ENCODE measurements around the gene SFXN5. TPM values are rescaled to one million over a fixed set of nuclear protein-coding genes. Genes with fewer than 3 reads are reported as not detected.

Gene SFXN5
- total RNA-seq, 6 experiments from 2014 or later = 10.2 to 17.0 (median 14.7) TPM

DNA sequence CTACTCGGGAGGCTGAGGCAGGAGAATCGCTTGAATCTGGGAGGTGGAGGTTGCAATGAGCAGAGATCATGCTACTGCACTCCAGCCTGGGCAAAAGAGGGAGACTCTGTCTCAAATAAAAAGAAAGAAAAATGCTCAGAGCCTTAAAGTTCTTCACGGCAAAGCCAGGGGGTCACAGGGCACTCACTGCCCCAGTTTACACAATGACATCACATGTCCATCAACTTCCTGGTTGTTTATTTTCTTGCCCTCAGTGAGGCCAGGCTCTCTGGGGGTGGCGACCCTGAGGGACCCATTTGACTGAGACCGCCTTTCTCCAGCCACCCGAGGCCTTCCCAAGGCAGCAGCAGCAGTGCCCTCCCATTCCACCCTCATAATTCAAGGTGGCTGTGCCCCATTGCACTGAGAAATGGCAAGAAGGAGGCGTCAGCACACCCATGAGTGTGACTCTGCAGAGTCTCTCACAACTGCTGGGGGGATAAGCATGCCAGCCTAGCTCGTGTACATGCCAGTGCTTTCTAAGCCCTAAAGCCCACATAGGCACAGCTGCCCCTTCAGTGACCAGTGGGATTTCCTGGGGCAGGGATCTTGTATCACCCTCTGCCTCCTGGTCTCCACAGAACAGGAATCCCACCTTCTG, 50.0 kb downstream of the SFXN5 start:
- Mint-ChIP-seq H3K36me3 (ENCODE audit: low read depth) (peaks cover 12% of the 10 kb centered on the region; the same call in 1 of the 2 replicates), H3K27ac (peak overlapping the region; percentile 81), H3K27me3 (ENCODE audit: insufficient read depth) (no peaks in the 10 kb centered on the region), H3K4me3 (peak overlapping the region; percentile 41; the same call in 1 of the 2 replicates), H3K4me1 (ENCODE audit: low read depth) (peaks cover 33% of the 10 kb centered on the region), H3K9me3 (no peaks in the 10 kb centered on the region)
- TF ChIP-seq, protein P1, sequence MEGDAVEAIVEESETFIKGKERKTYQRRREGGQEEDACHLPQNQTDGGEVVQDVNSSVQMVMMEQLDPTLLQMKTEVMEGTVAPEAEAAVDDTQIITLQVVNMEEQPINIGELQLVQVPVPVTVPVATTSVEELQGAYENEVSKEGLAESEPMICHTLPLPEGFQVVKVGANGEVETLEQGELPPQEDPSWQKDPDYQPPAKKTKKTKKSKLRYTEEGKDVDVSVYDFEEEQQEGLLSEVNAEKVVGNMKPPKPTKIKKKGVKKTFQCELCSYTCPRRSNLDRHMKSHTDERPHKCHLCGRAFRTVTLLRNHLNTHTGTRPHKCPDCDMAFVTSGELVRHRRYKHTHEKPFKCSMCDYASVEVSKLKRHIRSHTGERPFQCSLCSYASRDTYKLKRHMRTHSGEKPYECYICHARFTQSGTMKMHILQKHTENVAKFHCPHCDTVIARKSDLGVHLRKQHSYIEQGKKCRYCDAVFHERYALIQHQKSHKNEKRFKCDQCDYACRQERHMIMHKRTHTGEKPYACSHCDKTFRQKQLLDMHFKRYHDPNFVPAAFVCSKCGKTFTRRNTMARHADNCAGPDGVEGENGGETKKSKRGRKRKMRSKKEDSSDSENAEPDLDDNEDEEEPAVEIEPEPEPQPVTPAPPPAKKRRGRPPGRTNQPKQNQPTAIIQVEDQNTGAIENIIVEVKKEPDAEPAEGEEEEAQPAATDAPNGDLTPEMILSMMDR (IDR thresholded peaks at IDR 0.05) = no peak
- DNase-seq = no peak

DNA sequence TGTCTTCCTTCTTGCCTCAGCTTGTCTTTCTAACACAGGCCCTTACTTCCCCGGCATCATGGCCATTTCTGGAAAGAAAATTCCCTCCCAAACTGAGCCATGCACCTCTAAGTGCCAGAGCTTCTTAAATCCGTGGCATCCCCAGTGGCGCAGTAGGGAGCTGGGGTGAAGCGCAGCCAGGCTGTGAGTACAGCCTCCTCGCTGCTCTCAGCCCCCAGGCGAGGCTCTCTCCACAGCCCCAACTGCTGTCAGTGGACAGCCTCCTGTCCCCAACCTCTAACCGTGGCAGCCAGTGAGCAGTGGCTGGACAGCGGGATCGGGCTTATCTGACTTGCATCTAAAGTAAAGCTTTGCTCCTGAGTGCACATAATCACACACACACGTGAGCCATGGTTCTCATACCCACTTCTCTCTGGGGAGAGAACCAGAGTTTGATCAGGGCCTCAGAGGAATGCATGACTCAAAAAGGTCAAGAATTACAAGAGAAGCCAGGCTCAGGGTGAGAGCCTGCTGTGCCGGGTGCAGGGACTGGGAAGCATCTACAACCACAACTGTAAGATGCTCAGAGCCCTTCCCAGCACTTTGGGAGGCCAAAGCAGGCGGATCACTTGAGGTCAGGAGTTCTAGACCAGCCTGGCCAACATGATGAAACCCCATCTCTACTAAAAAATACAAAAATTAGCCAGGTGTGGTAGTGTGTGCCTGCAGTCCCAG, 50.7 kb downstream of the SFXN5 start:
- TF ChIP-seq, protein P1 (IDR thresholded peaks at IDR 0.05) = no peak
- Mint-ChIP-seq H3K27me3 (ENCODE audit: insufficient read depth) (no peaks in the 10 kb centered on the region), H3K27ac (peak overlapping the region; percentile 81), H3K4me3 (peak overlapping the region; percentile 41), H3K36me3 (ENCODE audit: low read depth) (peaks cover 18% of the 10 kb centered on the region; the same call in 1 of the 2 replicates), H3K4me1 (ENCODE audit: low read depth) (peaks cover 33% of the 10 kb centered on the region), H3K9me3 (no peaks in the 10 kb centered on the region)
- peak; percentile 71 for DNase-seq

DNA sequence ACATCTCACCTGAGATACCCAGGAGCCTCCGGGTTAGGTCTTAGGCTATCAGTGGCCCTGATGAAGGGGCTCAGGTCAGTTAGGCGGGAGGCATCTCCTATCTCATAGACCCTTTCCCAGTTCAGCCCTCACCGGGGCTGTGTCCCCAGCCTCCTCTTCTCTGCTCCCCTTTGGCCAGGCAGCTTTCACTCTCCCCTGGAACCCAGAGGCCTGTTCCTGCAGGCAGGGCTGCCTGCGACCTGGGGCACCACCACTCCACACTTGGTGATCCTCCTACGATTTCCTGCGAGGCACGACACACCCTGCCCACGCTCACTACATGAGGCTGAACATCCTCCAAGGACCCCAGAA, 51.2 kb downstream of the SFXN5 start:
- H3K27me3 Mint-ChIP-seq (ENCODE audit: insufficient read depth) = no peaks in the 10 kb centered on the region
- peak overlapping the region; percentile 81 for H3K27ac Mint-ChIP-seq

DNA sequence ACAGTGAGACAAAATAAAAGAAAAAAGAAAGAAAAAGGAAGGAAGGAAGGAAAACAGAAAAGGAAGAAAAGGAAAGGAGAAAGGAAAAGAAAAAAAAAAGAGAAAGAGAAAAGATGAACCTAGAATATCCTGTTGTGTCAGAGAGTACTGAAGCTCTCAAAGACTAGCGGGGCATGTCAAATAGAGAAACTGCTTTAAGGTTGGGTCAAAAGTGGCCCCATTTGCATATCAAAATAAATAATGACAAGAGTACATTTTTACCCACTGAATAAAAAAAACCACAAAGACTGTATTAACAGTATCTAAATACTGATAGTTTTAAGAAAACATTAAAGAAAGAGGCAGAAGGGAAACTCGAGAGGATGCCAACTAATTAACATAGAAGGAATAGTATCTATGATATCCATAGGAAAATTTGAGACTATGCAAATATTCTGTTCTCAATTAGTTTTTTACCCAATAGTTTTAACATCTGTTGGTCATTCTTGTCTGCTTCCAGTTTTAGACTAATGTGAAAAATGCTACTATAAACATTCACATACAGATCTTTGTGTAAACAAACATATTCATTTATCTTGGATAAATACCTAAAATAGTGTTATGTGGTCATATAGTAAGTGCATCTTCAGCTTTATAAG, 53.2 kb downstream of the SFXN5 start:
- peaks cover 20% of the 10 kb centered on the region; the same call in 1 of the 2 replicates for H3K36me3 Mint-ChIP-seq (ENCODE audit: low read depth)
- DNase-seq = no peak
- no peak overlapping the region for H3K27ac Mint-ChIP-seq
- no peaks in the 10 kb centered on the region for H3K9me3 Mint-ChIP-seq
- TF ChIP-seq, protein P1 (IDR thresholded peaks at IDR 0.05) = no peak
- peaks cover 48% of the 10 kb centered on the region for H3K4me1 Mint-ChIP-seq (ENCODE audit: low read depth)
- no peak overlapping the region for H3K4me3 Mint-ChIP-seq
- H3K27me3 Mint-ChIP-seq (ENCODE audit: insufficient read depth) = no peaks in the 10 kb centered on the region

More for the DNA sequence above, 51.2 kb downstream of the SFXN5 start:
- peaks cover 33% of the 10 kb centered on the region for H3K4me1 Mint-ChIP-seq (ENCODE audit: low read depth)
- H3K4me3 Mint-ChIP-seq = no peak overlapping the region
- no peaks in the 10 kb centered on the region for H3K9me3 Mint-ChIP-seq
- TF ChIP-seq, protein P1 (IDR thresholded peaks at IDR 0.05) = no peak
- DNase-seq = no peak
- peaks cover 20% of the 10 kb centered on the region; the same call in 1 of the 2 replicates for H3K36me3 Mint-ChIP-seq (ENCODE audit: low read depth)

DNA sequence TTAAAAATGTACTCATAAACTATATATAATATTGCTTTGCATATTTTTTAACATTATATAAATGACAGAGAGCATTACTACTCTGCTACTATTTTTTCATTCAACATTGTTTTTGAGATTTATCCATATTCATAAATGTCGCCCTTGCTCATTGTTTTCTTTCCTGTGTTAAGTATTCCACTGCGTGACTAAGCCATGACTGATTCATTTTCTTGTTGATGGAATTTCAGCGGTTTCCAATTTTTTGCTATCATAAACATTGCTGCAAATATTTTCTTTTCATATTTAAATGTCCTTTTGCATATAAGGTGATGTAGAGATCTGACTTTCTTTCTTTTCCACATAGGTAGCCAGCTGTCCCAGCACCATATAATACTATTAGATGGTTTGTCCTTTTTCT, 57.6 kb downstream of the SFXN5 start:
- TF ChIP-seq, protein P1 (IDR thresholded peaks at IDR 0.05) = no peak
- Mint-ChIP-seq H3K4me3 (no peak overlapping the region), H3K36me3 (ENCODE audit: low read depth) (peaks cover 26% of the 10 kb centered on the region), H3K27ac (no peak overlapping the region), H3K27me3 (ENCODE audit: insufficient read depth) (no peaks in the 10 kb centered on the region), H3K9me3 (no peaks in the 10 kb centered on the region), H3K4me1 (ENCODE audit: low read depth) (peaks cover 28% of the 10 kb centered on the region)
- no peak for DNase-seq
